B cell (primary cell): ENCODE data around the gene SLC6A20. TPM values are rescaled to one million over a fixed set of nuclear protein-coding genes. Genes with fewer than 3 reads are reported as not detected.

Experiments
- ATAC-seq: fragments of 200-7000 bp; cut with Tn5 transposase; one replicate; pipeline ENCODE4 v1.10.0; 2021; ENCODE audit warnings: low read depth, mild to moderate bottlenecking, moderate number of reproducible peaks, moderate library complexity
- CTCF ChIA-PET: fragments of 350-600 bp; sonication (Branson Sonifier 250); formaldehyde crosslinking; loops from one replicate; lab custom pipeline; 2021; ENCODE audit warnings: antibody characterized with exemption, inconsistent platforms; lab: Charles Lee
- POLR2A ChIA-PET: fragments of 350-600 bp; sonication (Branson Sonifier 250); formaldehyde crosslinking; loops from one replicate; lab custom pipeline; 2021; ENCODE audit warnings: antibody characterized with exemption; lab: Charles Lee
- DNase-seq: peaks from one replicate; pipeline ENCODE4 v3.0.0; 2013
- H2AFZ ChIP-seq: 2 replicates; pipeline ENCODE4 v1.6.1; 2012; ENCODE audit warnings: mild to moderate bottlenecking, low read depth, low read length; ENCODE audit not compliant: insufficient read depth, poor library complexity, severe bottlenecking
- H3K27ac ChIP-seq, 2 donors: 1 replicate in 1 of 2; 2 replicates in 1 of 2; pipeline ENCODE4 v1.5.1; 2012 to 2013; ENCODE audit warnings: low read length in 2 of 2, mild to moderate bottlenecking in 2 of 2, moderate library complexity in 1 of 2
- H3K27me3 ChIP-seq, 4 experiments: fragments of 200-600 bp in 1 of 4; sonication (generic) in 1 of 4; replicated peaks in 1 of 4; 1 replicate in 2 of 4; 2 replicates in 2 of 4; pipeline versions ENCODE4 v1.6.1 to v1.7.0; 2013 to 2016; ENCODE audit warnings: low read length in 3 of 4, mild to moderate bottlenecking in 2 of 4, mixed read lengths in 1 of 4, moderate library complexity in 1 of 4; ENCODE audit not compliant: insufficient read depth in 4 of 4, control insufficient read depth in 3 of 4; ENCODE audit errors: control extremely low read depth in 1 of 4
- H3K36me3 ChIP-seq, 2 experiments: replicated peaks in 1 of 2; 1 replicate in 1 of 2; 2 replicates in 1 of 2; pipeline versions ENCODE4 v1.6.1 to v1.7.1; 2013; ENCODE audit warnings: low read length in 1 of 2; ENCODE audit not compliant: insufficient read depth in 2 of 2, control insufficient read depth in 1 of 2; ENCODE audit errors: control extremely low read depth in 1 of 2, extremely low read depth in 1 of 2
- H3K4me1 ChIP-seq, 2 donors: fragments of 200-600 bp in 1 of 2; sonication (generic) in 1 of 2; 1 replicate in 1 of 2; 2 replicates in 1 of 2; pipeline versions ENCODE4 v1.5.1 to v1.6.1; 2013 to 2017; ENCODE audit warnings: low read length in 2 of 2; ENCODE audit not compliant: control insufficient read depth in 2 of 2, insufficient read depth in 2 of 2
- H3K4me2 ChIP-seq: replicated peaks from 2 replicates; pipeline ENCODE3; 2012; ENCODE audit warnings: mild to moderate bottlenecking, low read depth, low read length; ENCODE audit not compliant: poor library complexity, severe bottlenecking
- H3K4me3 ChIP-seq, 5 experiments: fragments of 200-600 bp in 1 of 5; sonication (generic) in 1 of 5; 1 replicate in 3 of 5; 2 replicates in 2 of 5; pipeline versions ENCODE4 v1.5.1 to v1.7.0; 2011 to 2016; ENCODE audit warnings: low read length in 4 of 5, mild to moderate bottlenecking in 4 of 5, low read depth in 2 of 5, control low read depth in 1 of 5, moderate library complexity in 1 of 5; ENCODE audit not compliant: insufficient read depth in 1 of 5; ENCODE audit errors: control extremely low read depth in 1 of 5, extremely low read depth in 1 of 5
- H3K79me2 ChIP-seq: fragments of 200-600 bp; sonication (generic); one replicate; pipeline ENCODE4 v1.6.0; 2016; ENCODE audit warnings: low read length; ENCODE audit not compliant: control insufficient read depth, insufficient read depth
- H3K9ac ChIP-seq: fragments of 200-600 bp; sonication (generic); 2 replicates; pipeline ENCODE4 v1.6.1; 2017; ENCODE audit warnings: mild to moderate bottlenecking, low read length, moderate library complexity
- H3K9me3 ChIP-seq, 3 donors: one replicate each; pipeline versions ENCODE4 v1.6.1 to v1.7.1; 2013; ENCODE audit warnings: low read length in 2 of 3; ENCODE audit not compliant: control insufficient read depth in 2 of 3, insufficient read depth in 1 of 3; ENCODE audit errors: control extremely low read depth in 1 of 3
- H4K20me1 ChIP-seq: 2 replicates; pipeline ENCODE4 v1.6.0; 2012; ENCODE audit warnings: mild to moderate bottlenecking, low read length; ENCODE audit not compliant: insufficient read depth, control insufficient read depth, poor library complexity, severe bottlenecking
- H3K27ac Mint-ChIP-seq: one replicate; pipeline ENCODE4 v1.8.0; 2021; ENCODE audit warnings: mixed read lengths
- H3K27me3 Mint-ChIP-seq: one replicate; pipeline ENCODE4 v1.8.0; 2021; ENCODE audit warnings: mixed read lengths
- H3K4me1 Mint-ChIP-seq: one replicate; pipeline ENCODE4 v1.8.0; 2021; ENCODE audit warnings: mixed read lengths
- H3K4me3 Mint-ChIP-seq: one replicate; pipeline ENCODE4 v1.8.0; 2021; ENCODE audit warnings: mixed read lengths
- H3K9me3 Mint-ChIP-seq: one replicate; pipeline ENCODE4 v1.8.0; 2022; ENCODE audit warnings: mixed read lengths; ENCODE audit not compliant: insufficient read depth
- CTCF ChIP-seq: fragments of 200-600 bp; IDR thresholded peaks from one replicate; pipeline ENCODE4 v1.8.0; 2022; ENCODE audit warnings: antibody characterized with exemption, mild to moderate bottlenecking
- EZH2 ChIP-seq: IDR thresholded peaks from 2 replicates; pipeline ENCODE4 v1.6.1; 2012; ENCODE audit warnings: borderline replicate concordance, low read depth, mild to moderate bottlenecking, moderate library complexity, low read length; ENCODE audit not compliant: insufficient read depth, poor library complexity, severe bottlenecking
- WGBS: methylation state at CpG from one replicate; pipeline ENCODE4 v1.1.5; 2013; ENCODE audit warnings: missing lambda C conversion rate; ENCODE audit not compliant: insufficient coverage; 5-methylcytosine and 5-hydroxymethylcytosine counted together
- intact Hi-C: fragments of 100-400 bp; cut with micrococcal nuclease; formaldehyde crosslinking; loops from one replicate; pipeline ENCODE4 v1.10.0; 2022
- polyA plus RNA-seq: library from polyadenylated mRNA; depleted of rRNA; stranded (reverse); fragments of >200 nt; gene quantifications from 2 replicates; pipeline ENCODE4 v1.2.3, GENCODE V29; 2012
- total RNA-seq, 2 donors: library from RNA; stranded (reverse); fragments of 120-200 nt in 1 of 2; gene quantifications; 1 replicate in 1 of 2; 2 replicates in 1 of 2; pipeline versions ENCODE4 v1.2.3 to v1.2.4, GENCODE V29; 2013 to 2022

Gene SLC6A20
- total and polyA plus RNA-seq, 2 donors (not counting 1 experiment from before 2014, with no cell fraction given) = 0.32 TPM; not detected in 1

GRCh38 chr3:45842851-45843625, 46.7 kb upstream of the SLC6A20 start:
- H3K27ac Mint-ChIP-seq = peak overlapping the region; percentile 16
- H3K27me3 Mint-ChIP-seq = no peaks in the 10 kb centered on the region
- no peak for ATAC-seq
- WGBS = 100% methylated on average over 4 of the region's 9 CpGs
- no peaks in the 10 kb centered on the region for H3K9me3 Mint-ChIP-seq
- Histone ChIP-seq H3K79me2 (peaks cover 17% of the 10 kb centered on the region), H3K36me3 (no peaks in the 10 kb centered on the region), H3K27ac (no peak overlapping the region), H3K9ac (peak overlapping the region; percentile 94), H4K20me1 (no peaks in the 10 kb centered on the region), H2AFZ (no peak overlapping the region), H3K4me2 (peak overlapping the region; percentile 91), H3K4me1 (peaks cover 12 to 16% of the 10 kb centered on the region in 2 donors), H3K4me3 (no peak overlapping the region), H3K9me3 (no peaks in the 10 kb centered on the region), H3K27me3 (no peaks in the 10 kb centered on the region)
- H3K4me3 Mint-ChIP-seq = peak overlapping the region; percentile 98
- no peak for DNase-seq
- CTCF ChIA-PET = interaction anchor here (0.9 to 1.9 kb wide), 2 partner anchors 20 to 646 kb away, joined by 3 to 4 read pairs; no protein-coding TSS in a partner anchor
- TF ChIP-seq EZH2 (no peak), CTCF (no peak)
- POLR2A ChIA-PET = interaction anchor here (0.5 kb wide), 1 partner anchor 24 kb away, joined by 8 read pairs; no protein-coding TSS in a partner anchor
- H3K4me1 Mint-ChIP-seq = peaks cover 23% of the 10 kb centered on the region
- intact Hi-C loops = loop anchor here (1.0 to 5.0 kb wide), 5 partner anchors 49 to 246 kb away; partner anchors contain the start of genes FYCO1 and SACM1L
